Mesenchymal stem cell (in vitro differentiated cells and primary cell): ENCODE data around the gene NT5C.

Source experiments
- DNase-seq: peaks from one replicate; pipeline ENCODE4 v3.0.0-alpha.2; 2013
- H2AFZ ChIP-seq: one replicate; pipeline ENCODE4 v1.6.1; 2013; ENCODE audit warnings: low read depth, mild to moderate bottlenecking, control low read depth, inconsistent platforms, low read length, moderate library complexity
- H2AK5ac ChIP-seq: 2 replicates; pipeline ENCODE4 v1.6.1; 2013; ENCODE audit warnings: low read length, moderate library complexity, mild to moderate bottlenecking, inconsistent platforms; ENCODE audit not compliant: severe bottlenecking
- H2BK120ac ChIP-seq: one replicate; pipeline ENCODE4 v1.6.1; 2013; ENCODE audit warnings: low read depth, mild to moderate bottlenecking, inconsistent platforms, low read length, moderate library complexity
- H2BK12ac ChIP-seq, 2 experiments: one replicate each; pipeline ENCODE4 v1.6.1; 2013; ENCODE audit warnings: inconsistent platforms in 2 of 2, low read length in 2 of 2, mild to moderate bottlenecking in 2 of 2, moderate library complexity in 2 of 2, control low read depth in 1 of 2
- H2BK15ac ChIP-seq: one replicate; pipeline ENCODE4 v1.6.1; 2013; ENCODE audit warnings: mild to moderate bottlenecking, low read depth, inconsistent platforms; ENCODE audit not compliant: poor library complexity, severe bottlenecking
- H2BK5ac ChIP-seq: 2 replicates; pipeline ENCODE4 v1.6.1; 2013; ENCODE audit warnings: low read depth, mild to moderate bottlenecking, low read length, control low read depth, inconsistent platforms; ENCODE audit not compliant: poor library complexity, severe bottlenecking
- H3K14ac ChIP-seq, 2 experiments: one replicate each; pipeline ENCODE4 v1.6.1; 2013; ENCODE audit warnings: inconsistent platforms in 2 of 2, low read length in 2 of 2, control low read depth in 1 of 2, mild to moderate bottlenecking in 1 of 2, moderate library complexity in 1 of 2
- H3K18ac ChIP-seq, 2 experiments: one replicate each; pipeline ENCODE4 v1.6.1; 2013; ENCODE audit warnings: inconsistent platforms in 2 of 2, low read length in 2 of 2, control low read depth in 1 of 2, low read depth in 1 of 2, mild to moderate bottlenecking in 1 of 2
- H3K23ac ChIP-seq, 2 experiments: one replicate each; pipeline ENCODE4 v1.6.1; 2013; ENCODE audit warnings: inconsistent platforms in 2 of 2, low read length in 2 of 2, mild to moderate bottlenecking in 2 of 2, moderate library complexity in 2 of 2, control low read depth in 1 of 2
- H3K27ac ChIP-seq: 2 replicates; pipeline ENCODE4 v1.5.1; 2013; ENCODE audit warnings: mild to moderate bottlenecking, moderate library complexity, low read length, control low read depth, inconsistent platforms; ENCODE audit not compliant: poor library complexity, severe bottlenecking
- H3K27me3 ChIP-seq, 2 experiments: 2 replicates each; pipeline versions ENCODE4 v1.6.1 to v1.7.0; 2013; ENCODE audit warnings: low read length in 2 of 2, mild to moderate bottlenecking in 2 of 2, moderate library complexity in 2 of 2, control low read depth in 1 of 2, inconsistent platforms in 1 of 2; ENCODE audit not compliant: control insufficient read depth in 1 of 2, insufficient read depth in 1 of 2
- H3K36me3 ChIP-seq, 2 experiments: 2 replicates each; pipeline versions ENCODE4 v1.6.1 to v1.7.0; 2013; ENCODE audit warnings: low read length in 2 of 2, control low read depth in 1 of 2, inconsistent platforms in 1 of 2, low read depth in 1 of 2, mild to moderate bottlenecking in 1 of 2; ENCODE audit not compliant: insufficient read depth in 2 of 2, control insufficient read depth in 1 of 2
- H3K4ac ChIP-seq, 2 experiments: one replicate each; pipeline ENCODE4 v1.6.1; 2013; ENCODE audit warnings: inconsistent platforms in 2 of 2, low read length in 2 of 2, mild to moderate bottlenecking in 2 of 2, moderate library complexity in 2 of 2, control low read depth in 1 of 2, low read depth in 1 of 2
- H3K4me1 ChIP-seq: 2 replicates; pipeline ENCODE4 v1.6.1; 2013; ENCODE audit warnings: low read depth, low read length, control low read depth; ENCODE audit not compliant: control insufficient read depth, insufficient read depth
- H3K4me2 ChIP-seq: 2 replicates; pipeline ENCODE4 v1.6.1; 2013; ENCODE audit warnings: low read length, mild to moderate bottlenecking, inconsistent platforms; ENCODE audit not compliant: poor library complexity, severe bottlenecking
- H3K4me3 ChIP-seq, 2 experiments: 2 replicates each; pipeline versions ENCODE4 v1.5.1 to v1.7.0; 2013; ENCODE audit warnings: low read length in 2 of 2, mild to moderate bottlenecking in 2 of 2, control low read depth in 1 of 2, low read depth in 1 of 2; ENCODE audit not compliant: insufficient read depth in 1 of 2
- H3K79me1 ChIP-seq: replicated peaks from 2 replicates; pipeline ENCODE4 v1.6.1; 2013; ENCODE audit warnings: mild to moderate bottlenecking, control low read depth, low read length, inconsistent platforms; ENCODE audit not compliant: poor library complexity, severe bottlenecking
- H3K9ac ChIP-seq: 2 replicates; pipeline ENCODE4 v1.7.0; 2013; ENCODE audit warnings: mild to moderate bottlenecking, low read length, moderate library complexity
- H3K9me3 ChIP-seq: 2 replicates; pipeline ENCODE4 v1.7.0; 2013; ENCODE audit warnings: mild to moderate bottlenecking, low read length; ENCODE audit not compliant: control insufficient read depth
- H4K8ac ChIP-seq: one replicate; pipeline ENCODE4 v1.6.1; 2013; ENCODE audit warnings: inconsistent platforms, mild to moderate bottlenecking, low read length, moderate library complexity
- H4K91ac ChIP-seq: one replicate; pipeline ENCODE4 v1.6.1; 2013; ENCODE audit warnings: mild to moderate bottlenecking, low read length, inconsistent platforms
- WGBS: methylation state at CpG from one replicate; pipeline ENCODE4 v1.1.7; 2013; ENCODE audit warnings: mixed read lengths; 5-methylcytosine and 5-hydroxymethylcytosine counted together

The NT5C gene

GRCh38 chr17:75099881-75100595 is 31.5 kb downstream of the NT5C start:
- Histone ChIP-seq H3K9me3 (no peaks in the 10 kb centered on the region), H4K8ac (no peak overlapping the region), H3K23ac (no peak overlapping the region), H2AK5ac (no peak overlapping the region), H3K9ac (no peak overlapping the region), H2AFZ (no peak overlapping the region), H3K4me3 (no peak overlapping the region), H2BK5ac (no peak overlapping the region), H4K91ac (no peak overlapping the region), H3K18ac (no peak overlapping the region), H3K14ac (peak overlapping the region in 1 of 2 experiments; percentile 50), H3K27ac (no peak overlapping the region), H3K4me1 (peaks cover 11% of the 10 kb centered on the region), H3K36me3 (peaks cover 22 to 63% of the 10 kb centered on the region in 2 experiments), H2BK12ac (peak overlapping the region in 1 of 2 experiments; percentile 43), H2BK120ac (no peak overlapping the region), H3K27me3 (no peaks in the 10 kb centered on the region), H3K79me1 (peaks cover 8% of the 10 kb centered on the region), H3K4ac (no peak overlapping the region), H2BK15ac (no peak overlapping the region), H3K4me2 (no peak overlapping the region)
- no peak for DNase-seq
- 98% methylated on average over 31 of the region's 31 CpGs for WGBS

GRCh38 chr17:75098861-75099260 is 32.7 kb downstream of the NT5C start:
- WGBS: 91% methylated on average over 7 of the region's 7 CpGs
- Histone ChIP-seq H3K36me3 (peaks cover 18 to 61% of the 10 kb centered on the region in 2 experiments), H4K8ac (peak overlapping the region; percentile 63)

GRCh38 chr17:75097865-75098264 is 33.7 kb downstream of the NT5C start:
- no peak overlapping the region for H3K18ac ChIP-seq
- H3K4ac ChIP-seq: no peak overlapping the region
- H2BK12ac ChIP-seq: peak overlapping the region in 1 of 2 experiments; percentile 10
- no peak for DNase-seq
- no peak overlapping the region for H3K4me3 ChIP-seq
- no peaks in the 10 kb centered on the region for H3K27me3 ChIP-seq
- no peak overlapping the region for H3K14ac ChIP-seq
- H2BK15ac ChIP-seq: no peak overlapping the region
- no peak overlapping the region for H2AK5ac ChIP-seq
- H3K36me3 ChIP-seq: peaks cover 18 to 63% of the 10 kb centered on the region in 2 experiments
- no peak overlapping the region for H3K23ac ChIP-seq
- 96% methylated on average over 7 of the region's 7 CpGs for WGBS
- no peak overlapping the region for H3K9ac ChIP-seq
- no peak overlapping the region for H2AFZ ChIP-seq
- H3K79me1 ChIP-seq: peaks cover 13% of the 10 kb centered on the region
- H4K91ac ChIP-seq: no peak overlapping the region
- no peak overlapping the region for H2BK120ac ChIP-seq
- no peak overlapping the region for H3K4me2 ChIP-seq
- H3K9me3 ChIP-seq: no peaks in the 10 kb centered on the region
- peaks cover 19% of the 10 kb centered on the region for H3K4me1 ChIP-seq
- H4K8ac ChIP-seq: no peak overlapping the region
- no peak overlapping the region for H3K27ac ChIP-seq
- H2BK5ac ChIP-seq: no peak overlapping the region

More at GRCh38 chr17:75098861-75099260, 32.7 kb downstream of the NT5C start:
- H2BK5ac ChIP-seq: no peak overlapping the region
- H3K18ac ChIP-seq: no peak overlapping the region
- no peak overlapping the region for H3K9ac ChIP-seq
- H2BK15ac ChIP-seq: no peak overlapping the region
- peaks cover 9% of the 10 kb centered on the region for H3K4me1 ChIP-seq
- no peak overlapping the region for H3K4me3 ChIP-seq
- H3K79me1 ChIP-seq: peaks cover 8% of the 10 kb centered on the region
- H3K27ac ChIP-seq: no peak overlapping the region
- DNase-seq: no peak
- H2AFZ ChIP-seq: no peak overlapping the region
- no peak overlapping the region for H3K4ac ChIP-seq
- H3K14ac ChIP-seq: peak overlapping the region in 1 of 2 experiments; percentile 71
- no peak overlapping the region for H2AK5ac ChIP-seq
- no peaks in the 10 kb centered on the region for H3K9me3 ChIP-seq
- no peak overlapping the region for H3K4me2 ChIP-seq
- H3K23ac ChIP-seq: no peak overlapping the region
- peak overlapping the region; percentile 53 for H4K91ac ChIP-seq
- H2BK12ac ChIP-seq: no peak overlapping the region
- H2BK120ac ChIP-seq: no peak overlapping the region
- no peaks in the 10 kb centered on the region for H3K27me3 ChIP-seq

GRCh38 chr17:75096082-75096625 is 35.4 kb downstream of the NT5C start:
- H3K14ac ChIP-seq: no peak overlapping the region
- WGBS: 30% methylated on average over 12 of the region's 14 CpGs

More at GRCh38 chr17:75096082-75096625, 35.4 kb downstream of the NT5C start:
- peak overlapping the region in 1 of 2 experiments; percentile 68 for H3K18ac ChIP-seq
- H3K4me1 ChIP-seq: peaks cover 32% of the 10 kb centered on the region
- no peak overlapping the region for H4K8ac ChIP-seq
- H4K91ac ChIP-seq: no peak overlapping the region
- H3K9me3 ChIP-seq: no peaks in the 10 kb centered on the region
- H3K36me3 ChIP-seq: peaks cover 18 to 57% of the 10 kb centered on the region in 2 experiments
- DNase-seq: peak; percentile 84
- H3K4ac ChIP-seq: no peak overlapping the region
- H2BK5ac ChIP-seq: no peak overlapping the region
- H2BK12ac ChIP-seq: peak overlapping the region; percentile 7 to 16
- H2AK5ac ChIP-seq: no peak overlapping the region
- no peak overlapping the region for H3K23ac ChIP-seq
- H2AFZ ChIP-seq: no peak overlapping the region
- no peak overlapping the region for H3K4me3 ChIP-seq
- no peak overlapping the region for H2BK120ac ChIP-seq
- no peak overlapping the region for H3K27ac ChIP-seq
- peak overlapping the region; percentile 33 for H2BK15ac ChIP-seq
- H3K9ac ChIP-seq: no peak overlapping the region
- peak overlapping the region; percentile 7 for H3K4me2 ChIP-seq
- H3K27me3 ChIP-seq: no peaks in the 10 kb centered on the region
- H3K79me1 ChIP-seq: peaks cover 11% of the 10 kb centered on the region
